Stimulated activated CD4-positive, alpha-beta T cell treated with anti-CD3 and anti-CD28 coated beads, Interleukin-1b, Interleukin-23, amount 100 ng/mL, for 48 hours (primary cell): ENCODE measurements around the gene SLC9A3.

Experiments used
- DNase-seq: peaks from one replicate; pipeline ENCODE4 v3.0.0-alpha.2; 2020

The SLC9A3 gene

GRCh38 chr5:554284-554988 lies 30.2 kb upstream of the SLC9A3 start:
- DNase-seq: no peak

- DNase-seq: no peak
Observed at GRCh38 chr5:553874-554273, 29.6 kb upstream of the SLC9A3 start.

- DNase-seq: no peak
Observed at GRCh38 chr5:551406-551805, 27.2 kb upstream of the SLC9A3 start.

GRCh38 chr5:549229-549628 lies 25.0 kb upstream of the SLC9A3 start:
- no peak for DNase-seq

- DNase-seq: no peak
Observed at GRCh38 chr5:548256-548655, 24.0 kb upstream of the SLC9A3 start.

- no peak for DNase-seq
Observed at GRCh38 chr5:547086-547924, 23.1 kb upstream of the SLC9A3 start.

GRCh38 chr5:546376-546908 lies 22.2 kb upstream of the SLC9A3 start:
- DNase-seq: no peak

- DNase-seq: no peak
Observed at GRCh38 chr5:545641-546375, 21.6 kb upstream of the SLC9A3 start.

- no peak for DNase-seq
Observed at GRCh38 chr5:544675-545355, 20.6 kb upstream of the SLC9A3 start.

GRCh38 chr5:543755-544674 lies 19.8 kb upstream of the SLC9A3 start:
- peak; percentile 41 for DNase-seq

- no peak for DNase-seq
Observed at GRCh38 chr5:543351-543750, 19.1 kb upstream of the SLC9A3 start.

- DNase-seq: no peak
Observed at GRCh38 chr5:542319-543311, 18.4 kb upstream of the SLC9A3 start.

- DNase-seq: no peak
Observed at GRCh38 chr5:541539-542318, 17.5 kb upstream of the SLC9A3 start.

GRCh38 chr5:540906-541538 lies 16.8 kb upstream of the SLC9A3 start:
- no peak for DNase-seq

- DNase-seq: no peak
Observed at GRCh38 chr5:540071-540905, 16.0 kb upstream of the SLC9A3 start.

- DNase-seq: no peak
Observed at GRCh38 chr5:539469-540070, 15.3 kb upstream of the SLC9A3 start.

GRCh38 chr5:538801-539468 lies 14.7 kb upstream of the SLC9A3 start:
- DNase-seq: no peak
